ENCODE measurements around the gene TEAD3.

The TEAD3 gene

GRCh38 chr6:35498422-35499067 is 1.7 kb upstream of the TEAD3 start:
- no peak overlapping the region for H2AFZ ChIP-seq (ENCODE audit: low read depth, low read length)
- no peak for ATAC-seq (ENCODE audit: insufficient read depth, low read depth)
- no peak overlapping the region for H3K27ac ChIP-seq (ENCODE audit: low read length)
- no peak overlapping the region for H3K4me3 ChIP-seq (ENCODE audit: low read depth in 1 of 2, low read length in 2 of 2)
- no peaks in the 10 kb centered on the region for H3K36me3 ChIP-seq (ENCODE audit: insufficient read depth, low read length)
- H3K4me1 ChIP-seq (ENCODE audit: insufficient read depth, low read length), result peaks cover 12% of the 10 kb centered on the region
- DNase-seq, result no peak
- H3K79me2 ChIP-seq (ENCODE audit: insufficient read depth, low read length), result no peaks in the 10 kb centered on the region
- H3K4me2 ChIP-seq (ENCODE audit: insufficient read depth, low read length), result no peak overlapping the region
- no peak overlapping the region for H3K9ac ChIP-seq (ENCODE audit: low read depth, low read length)
- TF ChIP-seq CTCF (IDR thresholded peaks at IDR 0.05; ENCODE audit: borderline replicate concordance, extremely low read depth, low read length, poor library complexity, severe bottlenecking) (no peak), EZH2 (IDR thresholded peaks at IDR 0.05; ENCODE audit: borderline replicate concordance, low read depth, low read length, severe bottlenecking) (no peak)
- H3K27me3 ChIP-seq (ENCODE audit: insufficient read depth, low read length, poor library complexity), result peaks cover 45% of the 10 kb centered on the region
- H3K9me3 ChIP-seq (ENCODE audit: insufficient read depth, low read length, severe bottlenecking), result no peaks in the 10 kb centered on the region
- peaks cover 8% of the 10 kb centered on the region for H4K20me1 ChIP-seq (ENCODE audit: insufficient read depth, low read length)

- peak overlapping the region; percentile 79 for H3K4me2 ChIP-seq (ENCODE audit: insufficient read depth, low read length)
- H2AFZ ChIP-seq (ENCODE audit: low read depth, low read length), result peak overlapping the region; percentile 69
- H3K27ac ChIP-seq (ENCODE audit: low read length), result no peak overlapping the region
- peaks cover 12% of the 10 kb centered on the region for H3K4me1 ChIP-seq (ENCODE audit: insufficient read depth, low read length)
- DNase-seq (peak; percentile 64), ATAC-seq (ENCODE audit: insufficient read depth, low read depth) (peak; percentile 72)
- no peaks in the 10 kb centered on the region for H3K9me3 ChIP-seq (ENCODE audit: insufficient read depth, low read length, severe bottlenecking)
- no peaks in the 10 kb centered on the region for H3K36me3 ChIP-seq (ENCODE audit: insufficient read depth, low read length)
- H4K20me1 ChIP-seq (ENCODE audit: insufficient read depth, low read length), result peaks cover 8% of the 10 kb centered on the region
- no peak for TF ChIP-seq CTCF (IDR thresholded peaks at IDR 0.05; ENCODE audit: borderline replicate concordance, extremely low read depth, low read length, poor library complexity, severe bottlenecking)
- peak; percentile 96 for TF ChIP-seq EZH2 (IDR thresholded peaks at IDR 0.05; ENCODE audit: borderline replicate concordance, low read depth, low read length, severe bottlenecking)
- H3K27me3 ChIP-seq (ENCODE audit: insufficient read depth, low read length, poor library complexity), result peaks cover 45% of the 10 kb centered on the region
- H3K79me2 ChIP-seq (ENCODE audit: insufficient read depth, low read length), result no peaks in the 10 kb centered on the region
- H3K9ac ChIP-seq (ENCODE audit: low read depth, low read length), result peak overlapping the region; percentile 52
- peak overlapping the region; percentile 23 to 54; a peak in 3 of 4 replicates for H3K4me3 ChIP-seq (ENCODE audit: low read depth in 1 of 2, low read length in 2 of 2)
Measured at GRCh38 chr6:35497571-35498421, 917 bp upstream of the TEAD3 start.

DNA sequence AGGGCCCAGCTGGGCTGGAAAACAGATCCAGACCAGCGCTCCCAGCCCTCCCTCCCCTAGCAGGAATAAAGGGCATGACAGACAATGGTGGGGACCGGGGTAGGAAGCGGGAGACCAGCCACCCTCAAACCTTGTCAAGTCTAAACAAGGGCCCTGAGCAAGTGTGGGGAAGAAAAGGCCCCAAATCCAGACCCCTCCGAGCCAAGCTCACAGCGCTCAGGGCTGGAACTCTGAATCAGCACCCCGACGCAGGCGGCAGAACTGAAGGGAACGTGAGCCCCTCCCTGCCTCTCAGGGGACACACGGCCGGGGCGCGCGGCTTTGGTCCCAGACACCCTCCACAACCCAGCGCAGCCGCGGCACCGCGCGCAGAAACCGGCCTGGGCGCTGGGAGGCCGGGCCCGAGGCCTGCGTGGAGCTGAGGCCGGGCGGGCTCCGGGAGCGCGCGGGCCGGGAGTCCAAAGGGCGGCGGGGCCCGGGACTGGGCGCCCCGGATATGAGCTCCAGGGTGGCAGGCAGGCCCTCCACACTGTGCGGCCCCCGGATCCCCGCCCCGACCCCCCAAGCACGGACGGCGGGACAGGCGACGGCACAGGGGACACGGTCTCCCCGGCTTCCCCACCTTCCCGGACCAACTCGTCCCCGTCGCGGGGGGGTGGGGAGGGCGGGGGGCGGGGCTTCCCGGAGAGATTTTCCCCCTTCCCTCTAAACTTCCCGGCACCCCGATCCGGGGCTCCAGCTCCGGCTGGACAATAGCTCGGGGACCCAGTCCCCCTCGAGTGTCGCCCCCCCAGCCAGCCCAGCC is 641 bp downstream of the TEAD3 start:
- Histone ChIP-seq H2AFZ (ENCODE audit: low read depth, low read length) (no peak overlapping the region), H3K79me2 (ENCODE audit: insufficient read depth, low read length) (no peaks in the 10 kb centered on the region), H4K20me1 (ENCODE audit: insufficient read depth, low read length) (peaks cover 8% of the 10 kb centered on the region), H3K9me3 (ENCODE audit: insufficient read depth, low read length, severe bottlenecking) (no peaks in the 10 kb centered on the region), H3K9ac (ENCODE audit: low read depth, low read length) (no peak overlapping the region), H3K27me3 (ENCODE audit: insufficient read depth, low read length, poor library complexity) (peaks cover 45% of the 10 kb centered on the region), H3K4me2 (ENCODE audit: insufficient read depth, low read length) (no peak overlapping the region), H3K4me1 (ENCODE audit: insufficient read depth, low read length) (peaks cover 12% of the 10 kb centered on the region), H3K27ac (ENCODE audit: low read length) (no peak overlapping the region), H3K4me3 (ENCODE audit: low read depth in 1 of 2, low read length in 2 of 2) (no peak overlapping the region), H3K36me3 (ENCODE audit: insufficient read depth, low read length) (no peaks in the 10 kb centered on the region)
- DNase-seq, result no peak
- no peak for TF ChIP-seq EZH2 (IDR thresholded peaks at IDR 0.05; ENCODE audit: borderline replicate concordance, low read depth, low read length, severe bottlenecking)
- no peak for TF ChIP-seq CTCF (IDR thresholded peaks at IDR 0.05; ENCODE audit: borderline replicate concordance, extremely low read depth, low read length, poor library complexity, severe bottlenecking)
- no peak for ATAC-seq (ENCODE audit: insufficient read depth, low read depth)

Measured in DND-41 (cell line).